Measurements from ENCODE around the gene SETD4. TPM values are rescaled to one million over a fixed set of nuclear protein-coding genes. Genes with fewer than 3 reads are reported as not detected.

Gene SETD4
- total RNA-seq = 10 to 100 TPM in 6 of 9 donors, 1 to 10 TPM in 3; 4.5 to 12.7 (median 10.7) TPM
- 1 to 10 TPM; 7.7 to 9.1 TPM for polyA plus RNA-seq
- long read RNA-seq, donor 1, partial matches to known transcripts = 8 of 16 reads
- long read RNA-seq, donor 1, other reads (novel, unspliced or antisense) = 8 of 16 reads
- long read RNA-seq, donor 2, transcript SETD4-201 (12 exons, 3,015 nt) = major isoform, 8 of 65 reads
- long read RNA-seq, donor 2, partial matches to known transcripts = 41 of 65 reads
- long read RNA-seq, donor 2, other reads (novel, unspliced or antisense) = 14 of 65 reads
- long read RNA-seq, donor 3, partial matches to known transcripts = 11 of 20 reads
- long read RNA-seq, donor 3, other reads (novel, unspliced or antisense) = 8 of 20 reads

- Histone ChIP-seq H3K4me1 (peaks cover 0 to 31% (median 17%) of the 10 kb centered on the region in 12 donors), H3K36me3 (peaks cover 0 to 35% (median 33%) of the 10 kb centered on the region in 9 donors), H3K27me3 (no peaks in the 10 kb centered on the region), H3K4me3 (peak within 1 kb of the TSS; percentile 58 to 96 (median 82)), H3K27ac (peak within 1 kb of the TSS; percentile 82 to 97 (median 95)), H3K9me3 (no peaks in the 10 kb centered on the region)
- intact Hi-C loops (cut with DNase I) = loop anchor here in 6 of 10 donors (2.0 to 10.0 kb wide), 4 partner anchors 42 to 54 kb away; no protein-coding TSS in a partner anchor
- DNase-seq (peak; percentile 91 to 97 (median 93)), ATAC-seq (peak; percentile 94 to 97 (median 96))
- 0 to 1% (median 0%) methylated on average over 32 to 57 of the region's 57 CpGs for WGBS, 4 donors
- TF ChIP-seq CTCF (IDR thresholded peaks at IDR 0.05) = no peak
- TF ChIP-seq POLR2A (IDR thresholded peaks at IDR 0.05) = peak in 1 of 2 donors; percentile 89
These were observed at the start of gene SETD4 for GRCh38 chr21:36060159-36060921. TSS of gene SETD4 (minus strand) at chr21:36060526. CDS start at chr21:36058888, 1,638 bp downstream.

- Histone ChIP-seq H3K9me3 (no peaks in the 10 kb centered on the region), H3K4me3 (no peak overlapping the region), H3K27ac (no peak overlapping the region), H3K4me1 (peaks cover 0 to 8% (median 2%) of the 10 kb centered on the region in 12 donors), H3K36me3 (no peaks in the 10 kb centered on the region), H3K27me3 (peaks cover 0 to 11% (median under 1%) of the 10 kb centered on the region in 9 donors)
- TF ChIP-seq CTCF (IDR thresholded peaks at IDR 0.05) (no peak), POLR2A (IDR thresholded peaks at IDR 0.05) (no peak)
- no peak for ATAC-seq
- 94 to 97% (median 96%) methylated on average over 10 of the region's 10 CpGs for WGBS, 4 donors
- no peak for DNase-seq
- intact Hi-C loops (cut with DNase I) = loop anchor here in 9 of 10 donors (5.0 to 10.0 kb wide), 6 partner anchors 38 to 1418 kb away; partner anchors contain the start of genes SETD4 (in 4 of the 9) and CBR1 (in 2 of the 9)
These were observed 49.5 kb upstream of the SETD4 start for GRCh38 chr21:36109868-36110267.

- intact Hi-C loops (cut with DNase I) = loop anchor here in 1 of 10 donors (10.0 kb wide), 1 partner anchor 51 kb away; no protein-coding TSS in a partner anchor
- H3K4me3 ChIP-seq = no peak overlapping the region
- ATAC-seq (no peak), DNase-seq (no peak)
- peaks cover 0 to 6% (median 1%) of the 10 kb centered on the region in 12 donors for H3K4me1 ChIP-seq
- H3K27ac ChIP-seq = no peak overlapping the region
- TF ChIP-seq POLR2A (IDR thresholded peaks at IDR 0.05) (no peak), CTCF (IDR thresholded peaks at IDR 0.05) (no peak)
- no peaks in the 10 kb centered on the region for H3K36me3 ChIP-seq
- H3K9me3 ChIP-seq = no peaks in the 10 kb centered on the region
- peaks cover 0 to 43% (median 7%) of the 10 kb centered on the region in 9 donors for H3K27me3 ChIP-seq
- 64 to 73% (median 68%) methylated on average over 4 of the region's 4 CpGs for WGBS, 4 donors
These were observed 45.1 kb upstream of the SETD4 start for GRCh38 chr21:36105327-36105842.
